Stimulated activated CD8-positive, alpha-beta memory T cell treated with anti-CD3 and anti-CD28 coated beads, Interleukin-4, amount 100 ng/mL, for 1 hour (primary cell): ENCODE results near the gene CRIM1.
"Not testable (repeated sequence)": the region's sequence is repeated elsewhere in the genome, so short reads cannot be mapped to it uniquely, and the experiment has no call there.

ENCODE experiments used
- DNase-seq, 2 donors: peaks; one replicate each; pipeline ENCODE4 v3.0.0-alpha.2; 2020; ENCODE audit warnings: low read depth in 2 of 2, low spot score in 1 of 2

Gene CRIM1

GRCh38 chr2:36355151-36355889 is at the start of gene CRIM1:
CRIM1 (plus strand) TSS chr2:36355778; CDS start chr2:36356293, 515 bp downstream.
- DNase-seq = no peak

- DNase-seq = no peak
Measured at GRCh38 chr2:36307441-36307840, 48.1 kb upstream of the CRIM1 start.

GRCh38 chr2:36310444-36310843 is 45.1 kb upstream of the CRIM1 start:
- not testable (repeated sequence) for DNase-seq

GRCh38 chr2:36318547-36318946 is 37.0 kb upstream of the CRIM1 start:
- no peak for DNase-seq

GRCh38 chr2:36322108-36322507 is 33.5 kb upstream of the CRIM1 start:
- DNase-seq = no peak

GRCh38 chr2:36326286-36326685 is 29.3 kb upstream of the CRIM1 start:
- no peak for DNase-seq

GRCh38 chr2:36329251-36329650 is 26.3 kb upstream of the CRIM1 start:
- no peak for DNase-seq

GRCh38 chr2:36329746-36330472 is 25.7 kb upstream of the CRIM1 start:
- DNase-seq = no peak

GRCh38 chr2:36330473-36331395 is 24.8 kb upstream of the CRIM1 start:
- DNase-seq = no peak

GRCh38 chr2:36333350-36334012 is 22.1 kb upstream of the CRIM1 start:
- DNase-seq = no peak

GRCh38 chr2:36335597-36335996 is 20.0 kb upstream of the CRIM1 start:
- no peak for DNase-seq

GRCh38 chr2:36336321-36336720 is 19.3 kb upstream of the CRIM1 start:
- no peak for DNase-seq

GRCh38 chr2:36337354-36337753 is 18.2 kb upstream of the CRIM1 start:
- no peak for DNase-seq

- DNase-seq = no peak
Measured at GRCh38 chr2:36338124-36338826, 17.3 kb upstream of the CRIM1 start.

GRCh38 chr2:36338827-36339145 is 16.8 kb upstream of the CRIM1 start:
- no peak for DNase-seq

- no peak for DNase-seq
Measured at GRCh38 chr2:36339607-36340218, 15.9 kb upstream of the CRIM1 start.

GRCh38 chr2:36343606-36344005 is 12.0 kb upstream of the CRIM1 start:
- DNase-seq = no peak

GRCh38 chr2:36348721-36349120 is 6.9 kb upstream of the CRIM1 start:
- no peak for DNase-seq

- no peak for DNase-seq
Measured at GRCh38 chr2:36351291-36351690, 4.3 kb upstream of the CRIM1 start.

- DNase-seq = no peak
Measured at GRCh38 chr2:36351736-36352349, 3.7 kb upstream of the CRIM1 start.
